ENCODE data around the gene KISS1R. TPM values are rescaled to one million over a fixed set of nuclear protein-coding genes. Genes with fewer than 3 reads are reported as not detected.

The KISS1R gene
- total RNA-seq, 1 donor: not detected

DNA sequence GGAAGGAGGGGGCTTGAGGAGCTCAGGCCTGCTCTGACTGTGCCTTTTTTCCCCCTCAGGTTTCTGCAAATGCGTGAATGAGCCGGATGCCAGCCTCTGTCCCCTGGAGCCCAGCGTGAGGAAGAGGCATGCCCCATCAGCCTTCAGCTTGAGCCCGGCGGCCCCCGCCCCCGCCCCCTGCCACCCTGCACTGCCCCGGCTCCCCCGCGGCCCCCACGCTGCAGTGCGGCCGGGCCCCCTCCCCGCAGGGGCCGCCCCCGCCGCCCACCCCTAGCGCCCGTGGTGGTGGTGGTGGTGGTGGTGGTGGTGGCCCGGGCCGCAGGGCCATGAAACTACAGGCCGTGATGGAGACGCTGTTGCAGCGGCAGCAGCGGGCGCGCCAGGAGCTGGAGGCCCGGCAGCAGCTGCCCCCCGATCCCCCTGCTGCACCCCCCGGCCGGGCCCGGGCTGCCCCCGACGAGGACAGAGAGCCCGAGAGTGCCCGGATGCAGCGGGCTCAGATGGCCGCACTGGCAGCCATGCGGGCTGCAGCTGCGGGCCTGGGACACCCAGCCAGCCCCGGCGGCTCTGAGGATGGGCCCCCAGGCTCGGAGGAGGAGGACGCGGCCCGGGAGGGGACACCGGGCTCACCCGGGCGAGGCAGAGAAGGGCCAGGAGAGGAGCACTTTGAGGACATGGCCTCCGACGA, 12.2 kb downstream of the KISS1R start:
- no peak overlapping the region for H3K4me3 ChIP-seq (ENCODE audit: low read depth, low read length)
- DNase-seq (ENCODE audit: low read depth): no peak
- TF ChIP-seq, protein P1, sequence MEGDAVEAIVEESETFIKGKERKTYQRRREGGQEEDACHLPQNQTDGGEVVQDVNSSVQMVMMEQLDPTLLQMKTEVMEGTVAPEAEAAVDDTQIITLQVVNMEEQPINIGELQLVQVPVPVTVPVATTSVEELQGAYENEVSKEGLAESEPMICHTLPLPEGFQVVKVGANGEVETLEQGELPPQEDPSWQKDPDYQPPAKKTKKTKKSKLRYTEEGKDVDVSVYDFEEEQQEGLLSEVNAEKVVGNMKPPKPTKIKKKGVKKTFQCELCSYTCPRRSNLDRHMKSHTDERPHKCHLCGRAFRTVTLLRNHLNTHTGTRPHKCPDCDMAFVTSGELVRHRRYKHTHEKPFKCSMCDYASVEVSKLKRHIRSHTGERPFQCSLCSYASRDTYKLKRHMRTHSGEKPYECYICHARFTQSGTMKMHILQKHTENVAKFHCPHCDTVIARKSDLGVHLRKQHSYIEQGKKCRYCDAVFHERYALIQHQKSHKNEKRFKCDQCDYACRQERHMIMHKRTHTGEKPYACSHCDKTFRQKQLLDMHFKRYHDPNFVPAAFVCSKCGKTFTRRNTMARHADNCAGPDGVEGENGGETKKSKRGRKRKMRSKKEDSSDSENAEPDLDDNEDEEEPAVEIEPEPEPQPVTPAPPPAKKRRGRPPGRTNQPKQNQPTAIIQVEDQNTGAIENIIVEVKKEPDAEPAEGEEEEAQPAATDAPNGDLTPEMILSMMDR (IDR thresholded peaks at IDR 0.05; ENCODE audit: insufficient read depth, low read length): no peak

DNA sequence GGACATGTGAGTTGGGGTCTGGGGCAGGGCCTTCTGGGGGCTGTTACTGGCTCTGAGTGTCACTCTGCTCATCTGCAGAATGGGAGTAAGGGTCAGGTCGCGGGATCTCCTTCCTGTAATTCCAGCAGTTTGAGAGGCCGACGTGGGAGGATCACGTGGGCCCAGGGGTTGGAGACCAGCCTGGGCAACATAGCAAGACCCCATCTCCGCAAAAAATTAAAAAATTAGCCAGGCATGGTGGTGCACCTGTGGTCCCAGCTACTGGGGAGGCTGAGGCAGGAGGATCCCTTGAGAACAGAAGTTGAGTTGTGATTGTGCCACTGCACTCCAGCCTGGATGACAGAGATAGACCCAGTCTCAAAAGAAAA, 12.7 kb downstream of the KISS1R start:
- DNase-seq (ENCODE audit: low read depth): no peak
- TF ChIP-seq, protein P1 (IDR thresholded peaks at IDR 0.05; ENCODE audit: insufficient read depth, low read length): no peak
- H3K4me3 ChIP-seq (ENCODE audit: low read depth, low read length): no peak overlapping the region

DNA sequence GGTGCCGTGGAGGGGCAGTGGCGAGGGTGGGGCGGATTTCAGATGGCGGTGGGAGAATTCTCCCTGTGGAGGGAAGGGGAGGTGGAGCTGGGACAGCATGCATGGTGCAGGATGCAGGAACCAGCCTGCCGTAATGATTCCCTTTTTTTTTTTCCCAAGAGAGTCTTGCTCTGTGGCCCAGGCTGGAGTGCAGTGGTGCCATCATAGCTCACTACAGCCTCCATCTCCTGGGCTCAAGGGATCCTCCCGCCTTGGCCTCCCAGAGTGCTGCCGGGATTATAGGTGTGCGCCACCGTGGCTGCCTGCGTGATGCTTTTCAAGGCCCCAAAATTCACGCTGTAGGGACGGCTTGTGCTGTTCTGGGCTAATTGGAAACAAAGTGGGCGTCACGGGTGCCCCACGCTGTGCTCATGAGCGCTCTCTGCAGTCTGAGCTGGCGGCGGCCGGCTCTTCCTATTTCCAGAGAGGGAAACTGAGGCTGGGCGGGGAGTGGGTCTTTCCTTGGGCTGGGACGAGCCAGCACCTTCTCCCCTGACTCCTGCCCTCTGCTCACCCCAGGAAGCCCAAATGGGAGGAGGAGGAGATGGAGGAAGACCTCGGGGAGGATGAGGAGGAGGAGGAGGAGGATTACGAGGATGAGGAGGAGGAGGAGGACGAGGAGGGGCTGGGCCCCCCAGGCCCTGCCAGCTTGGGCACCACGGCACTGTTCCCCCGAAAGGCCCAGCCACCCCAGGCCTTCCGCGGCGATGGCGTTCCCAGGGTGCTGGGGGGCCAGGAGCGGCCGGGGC, 14.9 kb downstream of the KISS1R start:
- H3K4me3 ChIP-seq (ENCODE audit: low read depth, low read length): no peak overlapping the region
- TF ChIP-seq, protein P1 (IDR thresholded peaks at IDR 0.05; ENCODE audit: insufficient read depth, low read length): no peak
- DNase-seq (ENCODE audit: low read depth): no peak

DNA sequence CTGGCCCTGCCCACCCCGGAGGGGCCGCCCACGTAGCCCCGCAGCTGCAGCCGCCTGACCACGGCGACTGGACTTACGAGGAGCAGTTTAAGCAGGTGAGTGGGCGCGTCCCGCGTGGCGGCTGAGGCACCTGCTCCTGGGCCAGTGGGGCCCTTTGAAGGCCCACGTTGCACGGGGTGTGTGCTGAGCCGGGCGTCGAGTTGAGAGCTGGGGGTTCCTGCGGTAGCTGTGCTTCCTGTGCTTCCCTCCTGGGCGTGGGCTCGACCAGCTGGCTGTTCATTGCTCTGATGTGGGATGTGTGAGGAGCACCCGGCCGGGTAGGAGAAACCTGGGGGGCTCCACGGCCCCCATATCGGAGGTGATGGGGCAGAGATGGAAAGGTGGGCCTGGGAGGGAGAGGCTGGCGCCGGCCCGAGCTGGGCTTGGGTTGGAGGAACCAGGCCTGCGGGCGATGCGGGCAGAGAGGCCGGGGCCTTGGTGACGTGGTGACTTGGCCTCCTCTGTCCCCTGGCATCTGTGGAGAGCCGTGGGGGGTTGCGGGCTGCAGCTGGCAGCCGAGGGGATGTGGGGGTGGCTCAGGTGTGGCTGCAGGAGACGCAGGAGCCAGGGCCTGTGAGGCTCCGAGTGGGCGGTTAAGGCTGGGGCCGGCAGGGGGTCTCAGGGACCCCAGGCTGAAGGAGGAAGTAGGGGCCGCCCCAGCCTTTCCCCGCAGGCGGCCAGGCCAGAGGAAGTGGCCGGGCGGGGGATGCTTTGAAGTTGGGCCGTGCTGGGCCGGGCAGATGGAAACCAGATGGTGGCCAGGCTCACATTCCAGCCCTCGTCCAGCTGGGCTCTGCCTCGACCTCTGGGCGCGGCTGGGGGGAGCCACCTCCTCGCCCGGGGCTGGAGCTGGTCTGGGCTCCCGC, 15.8 kb downstream of the KISS1R start:
- peak; percentile 92 for DNase-seq (ENCODE audit: low read depth)
- TF ChIP-seq, protein P1 (IDR thresholded peaks at IDR 0.05; ENCODE audit: insufficient read depth, low read length): no peak
- peak overlapping the region; percentile 35 for H3K4me3 ChIP-seq (ENCODE audit: low read depth, low read length)

DNA sequence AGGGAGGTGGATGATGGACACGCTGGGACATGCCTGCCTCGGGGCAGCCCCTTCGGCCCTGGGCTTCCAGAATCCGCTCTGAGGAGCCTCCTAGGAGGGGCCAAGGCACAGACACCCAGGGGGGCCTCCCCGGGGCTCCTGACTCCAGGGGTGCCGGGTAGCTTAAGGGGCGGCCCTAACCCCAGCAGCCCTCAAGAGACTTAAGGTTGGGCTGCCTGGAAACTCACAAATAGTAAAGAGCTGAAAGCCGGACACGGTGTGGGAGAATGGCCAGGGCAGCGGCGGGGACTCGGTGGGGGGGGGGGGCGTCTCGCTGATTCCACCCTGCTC, 16.4 kb downstream of the KISS1R start:
- peak overlapping the region; percentile 28 for H3K4me3 ChIP-seq (ENCODE audit: low read depth, low read length)
- no peak for DNase-seq (ENCODE audit: low read depth)
- TF ChIP-seq, protein P1 (IDR thresholded peaks at IDR 0.05; ENCODE audit: insufficient read depth, low read length): no peak

DNA sequence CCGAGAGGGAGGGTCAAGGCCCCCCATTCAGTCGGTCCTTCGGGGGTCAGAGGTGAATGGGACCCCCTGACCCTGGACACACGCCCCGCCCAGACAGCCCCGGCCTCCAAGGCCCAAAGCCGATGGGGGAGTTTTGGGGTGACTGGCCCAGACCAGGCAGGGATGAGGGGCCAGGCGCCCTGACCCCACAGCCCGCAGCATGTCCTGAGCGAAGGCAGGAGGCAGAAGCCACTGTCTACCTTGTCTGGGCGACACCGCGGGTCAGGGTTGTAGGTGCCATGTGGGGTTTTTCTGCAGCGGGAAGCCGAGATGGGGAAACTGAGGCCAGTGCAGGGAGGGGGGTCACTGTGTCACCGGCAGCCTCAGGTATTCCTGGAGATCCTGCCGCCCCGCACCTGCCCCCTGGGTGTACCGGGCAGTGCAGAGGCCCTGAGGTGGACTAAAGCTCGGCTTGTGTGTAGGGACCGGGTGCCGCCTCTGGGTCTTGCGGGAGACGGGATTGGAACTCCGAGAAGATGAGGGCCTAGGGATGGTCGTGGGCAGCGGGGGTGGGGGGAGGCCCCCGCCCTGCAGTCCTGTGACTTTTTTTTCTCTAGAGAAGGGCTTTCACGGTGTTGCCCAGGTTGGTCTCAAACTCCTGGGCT, 17.2 kb downstream of the KISS1R start:
- TF ChIP-seq, protein P1 (IDR thresholded peaks at IDR 0.05; ENCODE audit: insufficient read depth, low read length): no peak
- no peak overlapping the region for H3K4me3 ChIP-seq (ENCODE audit: low read depth, low read length)
- DNase-seq (ENCODE audit: low read depth): no peak

Measured in fibroblast of the aortic adventitia (primary cell).